Activated T-cell treated with anti-CD3 and anti-CD28 coated beads, Interleukin-2, amount 50 U/mL, for 24 hours (primary cell): ENCODE data around the gene MEGF9.

ENCODE experiments used
- DNase-seq: peaks from one replicate; pipeline ENCODE4 v3.0.0-alpha.2; 2020
- H3K27ac Mint-ChIP-seq: 2 replicates; pipeline ENCODE4 v1.8.0; 2020; ENCODE audit warnings: mild to moderate bottlenecking, mixed read lengths
- H3K27me3 Mint-ChIP-seq: 2 replicates; pipeline ENCODE4 v1.8.0; 2020; ENCODE audit warnings: mixed read lengths
- H3K36me3 Mint-ChIP-seq: 2 replicates; pipeline ENCODE4 v1.8.0; 2020; ENCODE audit warnings: low read depth, mixed read lengths
- H3K4me1 Mint-ChIP-seq: 2 replicates; pipeline ENCODE4 v1.8.0; 2020; ENCODE audit warnings: low read depth, mixed read lengths
- H3K4me3 Mint-ChIP-seq: 2 replicates; pipeline ENCODE4 v1.8.0; 2020; ENCODE audit warnings: mild to moderate bottlenecking, moderate library complexity, mixed read lengths
- H3K9me3 Mint-ChIP-seq: 2 replicates; pipeline ENCODE4 v1.8.0; 2020; ENCODE audit warnings: mixed read lengths

The MEGF9 gene

DNA sequence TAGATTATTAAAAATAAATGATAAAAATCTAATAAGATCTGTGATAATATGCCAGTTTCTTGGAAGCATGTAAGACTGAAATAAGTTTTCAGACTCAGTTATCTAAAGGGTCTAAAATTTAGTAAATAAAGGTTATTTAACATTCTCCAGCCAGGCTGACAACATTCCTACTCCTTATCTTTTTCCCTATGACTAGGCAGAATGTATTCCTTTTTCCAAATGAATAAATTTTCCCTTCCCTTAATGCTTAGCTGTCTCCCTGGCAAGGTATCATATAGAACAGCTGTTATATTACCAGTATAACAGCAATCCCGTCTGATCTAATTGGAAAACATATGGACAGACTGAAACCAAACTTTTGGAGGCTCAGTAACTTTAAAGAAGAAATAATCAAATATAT is 13.0 kb downstream of the MEGF9 start:
- Mint-ChIP-seq H3K27me3 (no peaks in the 10 kb centered on the region), H3K36me3 (peaks cover 2% of the 10 kb centered on the region), H3K27ac (no peak overlapping the region), H3K4me3 (no peak overlapping the region), H3K4me1 (peaks cover 11% of the 10 kb centered on the region), H3K9me3 (no peaks in the 10 kb centered on the region)
- no peak for DNase-seq

DNA sequence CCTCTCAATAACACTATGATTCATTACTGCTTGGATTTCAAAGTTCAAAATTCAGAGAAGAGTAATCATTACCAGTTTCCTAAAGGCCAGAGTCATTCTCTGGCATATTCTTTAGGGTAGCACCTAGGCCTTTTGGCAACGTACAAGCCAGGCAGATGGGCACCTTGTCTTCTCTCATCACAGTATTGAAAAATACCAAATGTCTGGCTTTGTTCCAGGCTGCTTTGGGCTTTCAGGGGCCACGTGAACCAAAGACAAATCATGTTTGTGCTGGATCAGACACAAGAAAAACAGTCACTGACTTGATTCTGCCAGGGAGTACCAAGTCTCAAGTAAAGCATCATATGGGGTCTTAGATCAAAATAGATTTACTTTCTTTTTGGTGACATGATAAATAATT is 15.5 kb downstream of the MEGF9 start:
- H3K27me3 Mint-ChIP-seq, result no peaks in the 10 kb centered on the region
- H3K4me1 Mint-ChIP-seq, result peaks cover 30% of the 10 kb centered on the region
- H3K4me3 Mint-ChIP-seq, result no peak overlapping the region
- no peaks in the 10 kb centered on the region for H3K36me3 Mint-ChIP-seq
- DNase-seq, result no peak
- no peaks in the 10 kb centered on the region for H3K9me3 Mint-ChIP-seq
- no peak overlapping the region for H3K27ac Mint-ChIP-seq

DNA sequence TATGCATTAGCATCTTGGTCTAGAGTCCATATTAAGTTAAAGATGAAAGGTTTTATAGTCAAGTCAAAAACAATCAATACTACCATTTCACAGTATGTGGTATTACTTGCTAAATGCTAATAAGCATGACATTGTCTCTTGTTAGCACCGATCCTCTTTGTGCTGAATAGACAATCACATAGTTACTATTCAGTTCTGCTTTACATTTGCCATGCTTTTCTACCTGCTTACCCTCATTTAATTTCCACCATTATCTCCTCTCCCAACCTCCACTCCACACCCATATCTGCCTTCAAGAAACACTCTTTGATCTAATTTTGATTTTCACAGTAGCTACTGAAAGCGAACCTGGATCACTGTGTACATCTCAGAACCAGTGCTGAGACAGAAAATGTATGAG is 16.8 kb downstream of the MEGF9 start:
- Mint-ChIP-seq H3K36me3 (no peaks in the 10 kb centered on the region), H3K4me1 (peaks cover 41% of the 10 kb centered on the region), H3K27ac (no peak overlapping the region), H3K4me3 (no peak overlapping the region), H3K9me3 (no peaks in the 10 kb centered on the region), H3K27me3 (no peaks in the 10 kb centered on the region)
- no peak for DNase-seq

DNA sequence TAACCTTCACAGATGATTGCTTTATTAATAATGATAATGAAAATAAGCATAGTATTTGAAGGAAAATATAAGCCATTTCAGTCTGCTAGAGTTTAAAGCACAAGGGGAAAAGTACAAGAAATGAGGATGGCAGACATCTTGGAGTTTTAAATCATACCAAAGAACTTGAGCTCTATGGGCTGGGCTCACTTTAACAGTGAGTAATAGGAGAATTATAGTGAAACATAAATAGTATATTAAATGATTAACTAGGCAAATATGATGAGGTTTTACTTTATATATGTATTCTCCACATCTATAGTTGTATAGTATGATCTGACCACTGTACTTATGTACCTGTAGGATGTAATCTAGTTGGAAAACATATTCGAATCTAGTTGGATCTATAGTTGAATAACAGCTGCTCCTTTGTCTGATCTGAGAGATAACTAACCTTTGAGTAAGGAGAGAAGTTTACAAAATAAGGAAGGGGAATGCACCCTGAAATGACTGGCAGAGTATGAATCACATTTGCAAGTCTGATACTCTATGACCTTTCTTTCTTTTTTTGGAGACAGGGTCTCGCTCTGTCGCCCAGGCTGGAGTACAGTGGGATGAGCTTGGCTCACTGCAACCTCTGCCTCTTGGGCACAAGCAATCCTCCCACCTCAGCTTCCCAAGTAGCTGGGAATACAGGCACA is 17.6 kb downstream of the MEGF9 start:
- no peaks in the 10 kb centered on the region for H3K27me3 Mint-ChIP-seq
- no peak overlapping the region for H3K27ac Mint-ChIP-seq
- peaks cover 42% of the 10 kb centered on the region for H3K4me1 Mint-ChIP-seq
- no peaks in the 10 kb centered on the region for H3K36me3 Mint-ChIP-seq
- H3K9me3 Mint-ChIP-seq, result no peaks in the 10 kb centered on the region
- no peak for DNase-seq
- no peak overlapping the region for H3K4me3 Mint-ChIP-seq

DNA sequence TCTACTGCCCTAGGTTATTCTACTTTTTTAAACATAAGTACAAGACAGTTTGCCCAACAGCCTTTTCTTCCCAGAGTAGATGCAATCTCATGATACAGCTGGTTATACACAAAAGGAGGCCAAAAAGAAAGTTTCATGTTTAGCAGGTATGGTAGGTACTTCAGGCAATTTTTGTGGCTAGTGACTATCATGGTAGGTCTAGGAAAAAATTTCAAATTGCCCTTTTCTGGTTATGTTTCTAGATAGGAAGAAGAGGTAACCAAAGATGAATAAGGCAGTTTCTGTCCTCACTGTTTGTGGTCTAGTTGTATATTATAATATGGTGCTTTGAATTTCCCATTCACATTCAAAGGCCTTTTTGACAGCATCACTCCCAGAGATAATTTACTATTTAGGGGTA is 19.7 kb downstream of the MEGF9 start:
- DNase-seq, result no peak
- no peaks in the 10 kb centered on the region for H3K36me3 Mint-ChIP-seq
- peaks cover 44% of the 10 kb centered on the region for H3K4me1 Mint-ChIP-seq
- H3K27ac Mint-ChIP-seq, result peak overlapping the region; percentile 63
- H3K9me3 Mint-ChIP-seq, result no peaks in the 10 kb centered on the region
- H3K27me3 Mint-ChIP-seq, result no peaks in the 10 kb centered on the region
- H3K4me3 Mint-ChIP-seq, result no peak overlapping the region

DNA sequence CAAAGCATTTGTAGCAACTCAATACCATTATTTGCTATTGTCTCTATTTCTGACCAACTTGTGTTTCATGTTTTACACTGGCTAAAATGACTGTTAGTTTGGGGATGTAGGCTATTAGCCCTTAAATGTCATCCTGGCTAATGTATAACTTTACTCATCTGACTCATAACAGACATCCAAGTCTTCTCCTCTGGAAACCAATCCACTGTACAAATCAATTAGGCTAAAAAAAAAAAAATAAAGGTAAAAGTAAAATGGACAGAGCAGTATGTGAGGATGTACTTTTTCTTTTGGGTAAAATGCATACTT is 20.6 kb downstream of the MEGF9 start:
- Mint-ChIP-seq H3K36me3 (no peaks in the 10 kb centered on the region), H3K27ac (no peak overlapping the region), H3K9me3 (no peaks in the 10 kb centered on the region), H3K4me1 (peaks cover 44% of the 10 kb centered on the region), H3K27me3 (no peaks in the 10 kb centered on the region), H3K4me3 (no peak overlapping the region)
- no peak for DNase-seq

DNA sequence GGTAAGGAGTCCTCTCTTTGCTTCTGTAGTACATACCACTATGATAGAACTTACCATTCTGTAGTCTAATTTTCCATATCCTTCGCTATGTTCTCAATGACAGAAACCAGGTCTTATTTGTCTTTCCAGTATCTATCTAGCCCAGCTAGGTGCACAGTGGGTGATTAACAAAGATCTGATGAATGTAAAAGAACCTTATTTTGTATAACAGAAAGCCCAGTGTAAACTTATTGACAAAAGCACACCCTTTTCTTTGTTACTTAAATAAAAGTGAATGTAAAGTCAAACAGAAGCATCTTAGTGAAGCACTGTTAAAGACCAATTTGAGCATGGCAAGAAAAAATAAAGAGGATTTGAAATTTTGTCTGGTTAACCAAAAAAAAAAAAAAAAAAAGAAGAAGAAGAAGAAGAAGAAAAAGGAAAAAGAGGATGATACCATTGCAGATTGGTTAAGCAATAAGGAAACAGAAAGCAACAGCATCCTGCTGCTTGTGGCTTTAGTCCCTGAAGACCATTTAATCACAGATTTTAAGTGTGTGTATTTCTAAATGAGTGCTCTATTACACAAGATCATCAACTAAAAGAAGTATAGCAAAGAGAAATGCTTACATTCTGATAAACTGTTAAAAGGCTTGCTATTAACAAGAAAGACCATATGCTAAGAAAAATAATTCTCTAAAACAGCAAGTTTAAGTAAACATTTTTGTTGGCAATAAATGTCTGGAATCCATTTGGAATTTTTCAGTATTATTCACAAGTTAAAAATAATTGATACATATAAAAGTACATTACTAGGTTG is 21.2 kb downstream of the MEGF9 start:
- DNase-seq, result no peak
- Mint-ChIP-seq H3K4me3 (no peak overlapping the region), H3K27ac (no peak overlapping the region), H3K27me3 (no peaks in the 10 kb centered on the region), H3K36me3 (no peaks in the 10 kb centered on the region), H3K4me1 (peaks cover 44% of the 10 kb centered on the region), H3K9me3 (no peaks in the 10 kb centered on the region)

DNA sequence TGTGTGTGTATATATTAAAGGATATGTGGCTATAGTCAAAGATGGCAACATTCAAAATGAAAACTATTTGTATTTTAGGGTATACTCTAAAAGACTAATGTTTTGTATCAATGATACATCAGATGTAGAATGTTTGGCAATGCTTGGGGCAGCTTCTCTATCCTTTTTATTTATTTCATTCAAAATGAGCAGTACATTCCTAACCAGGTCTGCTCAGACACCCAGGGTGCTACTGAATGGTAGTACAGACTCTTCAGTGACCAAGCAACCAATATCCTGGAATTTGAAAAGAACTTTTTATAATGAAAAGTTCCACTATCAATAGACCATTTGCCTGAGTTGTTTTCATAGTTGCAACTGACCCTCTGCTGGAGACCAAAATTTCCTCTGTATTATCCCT is 23.9 kb downstream of the MEGF9 start:
- no peaks in the 10 kb centered on the region for H3K27me3 Mint-ChIP-seq
- no peak overlapping the region for H3K27ac Mint-ChIP-seq
- H3K36me3 Mint-ChIP-seq, result peaks cover 2% of the 10 kb centered on the region
- H3K4me3 Mint-ChIP-seq, result no peak overlapping the region
- DNase-seq, result no peak
- peaks cover 2% of the 10 kb centered on the region for H3K9me3 Mint-ChIP-seq
- H3K4me1 Mint-ChIP-seq, result peaks cover 30% of the 10 kb centered on the region

DNA sequence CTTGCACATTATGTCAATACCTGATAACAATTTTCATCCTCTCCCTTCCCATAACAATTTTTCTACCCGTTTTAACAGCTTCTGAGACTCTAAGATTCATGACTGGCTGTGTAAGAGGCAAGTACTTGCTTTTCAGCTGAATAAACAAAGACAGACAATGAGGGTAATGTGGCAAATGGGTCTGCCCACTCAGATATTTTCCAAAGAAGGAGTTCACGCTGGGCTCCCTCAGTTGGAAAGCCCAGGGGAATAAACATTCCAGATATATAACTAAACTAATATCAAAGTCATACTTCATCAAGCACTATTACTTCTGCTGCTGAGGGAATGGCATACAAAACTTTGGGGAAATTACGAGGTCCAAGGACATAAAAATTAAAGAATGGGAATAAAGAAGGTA is 24.4 kb downstream of the MEGF9 start:
- no peak for DNase-seq
- Mint-ChIP-seq H3K4me1 (peaks cover 27% of the 10 kb centered on the region), H3K27ac (no peak overlapping the region), H3K4me3 (no peak overlapping the region), H3K27me3 (no peaks in the 10 kb centered on the region), H3K36me3 (peaks cover 2% of the 10 kb centered on the region), H3K9me3 (peaks cover 2% of the 10 kb centered on the region)

DNA sequence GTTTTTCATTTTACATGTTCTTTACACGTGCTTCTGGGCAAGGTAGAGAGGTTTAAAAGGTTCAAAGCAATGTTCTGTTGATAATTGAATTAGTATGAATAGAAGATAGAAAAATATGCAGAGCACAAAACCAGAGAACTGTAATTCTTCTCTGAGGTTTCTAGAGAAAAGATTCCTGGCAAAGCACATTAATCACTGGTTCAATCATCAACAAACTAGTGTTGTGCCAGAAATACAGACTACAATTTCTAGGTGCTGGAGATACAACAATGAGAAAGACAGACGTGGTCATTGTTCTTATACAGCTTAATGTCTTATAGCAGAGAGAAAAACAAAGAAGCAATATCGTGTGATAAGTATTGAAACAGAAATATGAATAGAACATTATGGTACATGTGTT is 25.5 kb downstream of the MEGF9 start:
- no peak overlapping the region for H3K27ac Mint-ChIP-seq
- peaks cover 19% of the 10 kb centered on the region for H3K4me1 Mint-ChIP-seq
- H3K9me3 Mint-ChIP-seq, result peaks cover 2% of the 10 kb centered on the region

DNA sequence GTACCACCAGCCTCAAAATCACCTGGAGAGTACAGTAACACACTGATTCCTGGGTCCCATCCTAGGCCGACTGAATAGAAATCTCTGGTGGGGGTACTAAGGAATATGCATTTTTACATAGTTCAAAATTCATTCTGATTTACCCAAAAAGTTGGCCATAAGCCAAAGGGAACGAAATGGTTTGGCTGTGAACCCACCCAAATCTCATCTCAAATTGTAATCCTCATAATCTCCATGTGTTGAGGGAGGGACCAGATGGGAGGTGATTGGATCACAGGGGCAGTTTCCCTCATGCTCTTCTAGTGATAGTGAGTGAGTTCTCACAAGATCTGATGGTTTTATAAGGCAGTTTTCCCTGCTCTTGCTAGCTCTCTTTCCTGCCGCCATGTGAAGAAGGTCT is 31.1 kb downstream of the MEGF9 start:
- Mint-ChIP-seq H3K27me3 (no peaks in the 10 kb centered on the region), H3K9me3 (peaks cover 2% of the 10 kb centered on the region), H3K27ac (no peak overlapping the region), H3K4me1 (peaks cover 4% of the 10 kb centered on the region), H3K4me3 (no peak overlapping the region), H3K36me3 (peaks cover 8% of the 10 kb centered on the region)
- no peak for DNase-seq

More for the DNA sequence above, 25.5 kb downstream of the MEGF9 start:
- no peaks in the 10 kb centered on the region for H3K27me3 Mint-ChIP-seq
- H3K36me3 Mint-ChIP-seq, result peaks cover 2% of the 10 kb centered on the region
- DNase-seq, result no peak
- no peak overlapping the region for H3K4me3 Mint-ChIP-seq

DNA sequence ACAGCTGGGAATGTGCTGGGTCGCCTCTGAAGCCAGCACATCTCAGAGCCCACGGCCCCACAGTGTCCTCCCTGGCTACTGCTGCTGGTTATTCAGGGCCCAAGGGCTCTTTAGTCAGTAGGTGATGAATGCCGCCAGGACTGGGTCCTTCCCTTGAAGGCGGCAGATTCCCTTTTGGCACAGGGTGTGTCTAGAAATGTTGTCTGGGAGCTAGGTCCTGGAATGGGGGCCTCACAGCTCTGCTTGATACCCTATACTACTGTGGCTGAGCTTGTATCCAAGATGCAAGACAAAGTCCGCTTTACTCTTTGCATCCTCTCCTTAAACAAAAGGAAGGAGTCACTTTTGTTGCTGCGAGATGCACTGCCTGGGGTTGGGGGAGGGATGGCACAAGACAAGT is 33.1 kb downstream of the MEGF9 start:
- Mint-ChIP-seq H3K4me1 (peaks cover 4% of the 10 kb centered on the region), H3K4me3 (no peak overlapping the region), H3K9me3 (peaks cover 2% of the 10 kb centered on the region), H3K36me3 (peaks cover 8% of the 10 kb centered on the region), H3K27me3 (no peaks in the 10 kb centered on the region), H3K27ac (no peak overlapping the region)
- DNase-seq, result no peak

DNA sequence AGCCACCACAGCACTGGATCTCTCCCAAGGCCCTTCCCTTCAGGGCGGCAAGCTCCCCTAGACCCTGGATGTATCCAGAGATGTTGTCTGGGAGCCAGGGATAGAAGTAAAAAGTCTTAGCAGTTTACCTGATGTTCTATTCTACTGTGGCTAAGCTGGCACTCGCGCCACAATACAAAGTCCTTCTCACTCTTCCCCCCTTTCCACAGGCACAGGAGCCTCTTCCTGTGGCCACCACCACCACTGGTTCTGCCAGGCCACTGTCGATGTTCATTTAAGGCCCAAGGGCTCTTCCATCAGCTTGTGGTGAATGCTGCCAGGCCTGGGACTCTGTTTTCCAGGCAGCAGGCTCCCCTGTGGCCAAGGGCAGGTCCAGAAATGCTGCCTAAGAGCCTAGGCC is 33.7 kb downstream of the MEGF9 start:
- Mint-ChIP-seq H3K36me3 (peaks cover 6% of the 10 kb centered on the region), H3K4me1 (peaks cover 4% of the 10 kb centered on the region), H3K9me3 (no peaks in the 10 kb centered on the region), H3K27me3 (no peaks in the 10 kb centered on the region), H3K4me3 (no peak overlapping the region), H3K27ac (no peak overlapping the region)
- DNase-seq, result no peak

DNA sequence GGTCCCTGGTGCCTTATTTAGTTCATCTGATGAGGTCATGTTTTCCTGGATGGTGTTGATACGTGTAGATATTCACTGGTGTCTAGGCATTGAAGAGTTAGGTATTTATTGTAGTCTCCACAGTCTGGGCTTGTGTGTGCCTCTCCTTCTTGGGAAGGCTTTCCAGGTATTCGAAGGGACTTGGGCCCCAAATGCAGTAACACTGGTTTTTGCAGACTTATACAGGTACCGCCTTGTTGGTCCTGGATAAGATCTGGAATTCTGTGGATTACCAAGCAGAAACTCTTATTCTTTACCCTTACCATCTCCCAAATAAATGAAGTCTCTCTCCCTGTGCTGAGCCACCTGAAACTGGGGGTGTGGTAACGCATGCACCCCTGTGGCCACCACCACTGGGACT is 34.1 kb downstream of the MEGF9 start:
- peaks cover 6% of the 10 kb centered on the region for H3K36me3 Mint-ChIP-seq
- peaks cover 3% of the 10 kb centered on the region for H3K4me1 Mint-ChIP-seq
- H3K9me3 Mint-ChIP-seq, result no peaks in the 10 kb centered on the region
- H3K27me3 Mint-ChIP-seq, result no peaks in the 10 kb centered on the region
- no peak overlapping the region for H3K4me3 Mint-ChIP-seq
- H3K27ac Mint-ChIP-seq, result no peak overlapping the region
- DNase-seq, result no peak

DNA sequence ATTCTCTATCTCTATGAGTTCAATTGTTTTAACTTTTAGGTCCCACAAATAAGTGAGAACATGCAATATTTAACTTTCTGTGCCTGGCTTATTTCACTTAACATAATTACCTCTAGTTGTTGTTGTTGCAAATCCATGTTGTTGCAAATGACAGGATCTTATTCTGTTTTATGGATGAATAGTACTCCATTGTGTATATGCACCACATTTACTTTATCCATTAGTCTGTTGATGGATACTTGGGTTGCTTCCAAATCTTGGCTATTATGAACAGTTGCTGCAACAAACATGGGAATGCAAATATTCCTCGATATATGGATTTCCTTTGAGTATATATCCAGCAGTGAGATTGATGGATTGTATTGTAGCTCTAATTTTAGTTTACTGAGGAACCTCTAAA is 36.3 kb downstream of the MEGF9 start:
- peaks cover 6% of the 10 kb centered on the region for H3K36me3 Mint-ChIP-seq
- no peaks in the 10 kb centered on the region for H3K27me3 Mint-ChIP-seq
- DNase-seq, result no peak
- no peaks in the 10 kb centered on the region for H3K9me3 Mint-ChIP-seq
- no peak overlapping the region for H3K4me3 Mint-ChIP-seq
- no peaks in the 10 kb centered on the region for H3K4me1 Mint-ChIP-seq
- no peak overlapping the region for H3K27ac Mint-ChIP-seq
